MG63 (cell line): Measurements from ENCODE around the gene NXNL1. TPM values are rescaled to one million over a fixed set of nuclear protein-coding genes. Genes with fewer than 3 reads are reported as not detected.

ENCODE experiments used
- DNase-seq: peaks from one replicate; pipeline ENCODE4 v3.0.0-alpha.2; 2020
- H3K27me3 ChIP-seq: fragments of 250-450 bp; sonication (Bioruptor Pico); 2 replicates; pipeline ENCODE4 v1.5.1; 2020; ENCODE audit warnings: mild to moderate bottlenecking, moderate library complexity
- H3K36me3 ChIP-seq: fragments of 250-450 bp; sonication (Bioruptor Pico); 2 replicates; pipeline ENCODE4 v1.5.1; 2020; ENCODE audit warnings: mild to moderate bottlenecking, moderate library complexity
- H3K4me3 ChIP-seq: fragments of 250-450 bp; sonication (Bioruptor Pico); 2 replicates; pipeline ENCODE4 v1.5.1; 2020; ENCODE audit warnings: mild to moderate bottlenecking, moderate library complexity
- H3K9me3 ChIP-seq: fragments of 250-450 bp; sonication (Bioruptor Pico); 2 replicates; pipeline ENCODE4 v1.5.1; 2020; ENCODE audit warnings: mild to moderate bottlenecking, moderate library complexity
- total RNA-seq: library from RNA; depleted of rRNA; stranded (reverse); fragments of >200 nt; shearing (Covaris generic); gene quantifications from 2 replicates; pipeline ENCODE4 v1.2.3, GENCODE V29; 2014; ENCODE audit warnings: low replicate concordance; rRNA removed

The NXNL1 gene
- total RNA-seq, 1 experiment from 2014 or later: not detected

DNA sequence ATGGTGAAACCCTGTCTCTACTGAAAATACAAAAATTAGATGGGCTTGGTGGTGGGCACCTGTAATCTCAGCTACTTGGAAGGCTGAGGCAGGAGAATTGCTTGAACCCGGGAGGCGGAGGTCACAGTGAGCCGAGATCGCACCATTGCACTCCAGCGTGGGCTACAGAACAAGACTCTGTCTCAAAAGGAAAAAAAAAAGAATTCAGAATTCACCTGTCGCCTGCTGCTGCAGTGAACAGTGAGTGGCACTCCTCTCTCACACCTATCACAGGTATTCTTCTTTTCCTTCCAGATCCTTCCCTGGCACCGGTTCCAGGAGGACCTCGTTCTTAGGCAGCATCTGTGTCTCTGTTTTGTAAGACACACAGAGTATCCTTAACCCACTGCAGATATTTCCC, 46.6 kb downstream of the NXNL1 start:
- Histone ChIP-seq H3K9me3 (no peaks in the 10 kb centered on the region), H3K36me3 (peaks cover 20% of the 10 kb centered on the region), H3K4me3 (no peak overlapping the region), H3K27me3 (no peaks in the 10 kb centered on the region)
- DNase-seq: no peak

DNA sequence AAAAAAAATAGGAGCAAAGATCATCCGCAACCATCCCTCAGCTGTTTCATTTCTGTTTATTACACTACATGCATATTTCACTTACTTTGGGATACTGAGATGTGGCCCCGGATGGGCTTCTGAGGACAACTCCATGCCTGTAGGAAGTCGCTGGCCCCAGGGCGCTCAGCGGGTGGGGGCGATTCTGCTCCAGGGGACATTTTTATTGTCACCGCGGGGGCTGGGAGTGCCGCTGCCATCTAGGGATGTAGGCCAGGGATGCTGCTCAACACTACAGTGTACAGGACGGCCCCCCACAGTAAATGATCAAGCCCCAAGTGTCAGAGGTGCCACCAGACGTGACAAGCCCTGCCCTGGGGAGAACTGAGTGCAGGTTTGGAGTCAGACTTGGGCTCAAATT, 48.9 kb downstream of the NXNL1 start:
- Histone ChIP-seq H3K27me3 (no peaks in the 10 kb centered on the region), H3K9me3 (no peaks in the 10 kb centered on the region), H3K36me3 (peaks cover 20% of the 10 kb centered on the region), H3K4me3 (no peak overlapping the region)
- DNase-seq: no peak

DNA sequence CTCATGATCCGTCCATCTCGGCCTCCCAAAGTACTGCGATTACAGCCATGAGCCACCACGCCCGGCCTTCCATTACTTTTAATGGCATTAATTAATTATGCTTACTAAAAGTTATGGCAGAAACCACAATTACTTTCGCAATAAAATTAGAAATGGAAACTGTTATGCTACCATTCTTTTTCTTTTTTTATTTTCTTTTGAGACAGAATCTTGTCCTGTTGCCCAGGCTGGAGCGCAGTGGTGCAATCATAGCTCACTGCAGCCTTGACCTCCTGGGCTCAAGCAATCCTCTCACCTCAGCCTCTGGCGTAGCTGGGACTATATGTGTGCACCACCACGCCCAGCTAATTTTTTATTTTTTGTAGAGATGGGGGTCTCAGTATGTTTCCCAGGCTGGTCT, 50.7 kb downstream of the NXNL1 start:
- no peak overlapping the region for H3K4me3 ChIP-seq
- no peaks in the 10 kb centered on the region for H3K27me3 ChIP-seq
- H3K36me3 ChIP-seq: peaks cover 20% of the 10 kb centered on the region
- no peaks in the 10 kb centered on the region for H3K9me3 ChIP-seq
- no peak for DNase-seq

DNA sequence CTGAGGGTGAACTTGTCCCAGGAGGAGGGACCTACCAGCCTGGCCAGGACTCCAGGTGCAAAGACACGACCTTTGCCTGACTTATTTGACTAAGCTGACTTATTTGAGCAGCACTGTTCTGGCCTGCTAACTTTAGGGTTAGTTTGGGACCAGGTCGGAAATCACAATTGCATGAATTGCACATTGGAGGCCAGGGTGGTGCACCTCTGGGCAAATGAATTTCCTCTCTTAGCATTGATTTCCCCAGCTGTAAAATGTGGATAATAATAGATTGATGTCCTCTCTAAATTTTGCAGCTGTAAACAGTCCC, 53.9 kb downstream of the NXNL1 start:
- no peak for DNase-seq
- peak overlapping the region; percentile 66 for H3K4me3 ChIP-seq
- H3K36me3 ChIP-seq: peaks cover 28% of the 10 kb centered on the region
- no peaks in the 10 kb centered on the region for H3K9me3 ChIP-seq
- H3K27me3 ChIP-seq: no peaks in the 10 kb centered on the region

DNA sequence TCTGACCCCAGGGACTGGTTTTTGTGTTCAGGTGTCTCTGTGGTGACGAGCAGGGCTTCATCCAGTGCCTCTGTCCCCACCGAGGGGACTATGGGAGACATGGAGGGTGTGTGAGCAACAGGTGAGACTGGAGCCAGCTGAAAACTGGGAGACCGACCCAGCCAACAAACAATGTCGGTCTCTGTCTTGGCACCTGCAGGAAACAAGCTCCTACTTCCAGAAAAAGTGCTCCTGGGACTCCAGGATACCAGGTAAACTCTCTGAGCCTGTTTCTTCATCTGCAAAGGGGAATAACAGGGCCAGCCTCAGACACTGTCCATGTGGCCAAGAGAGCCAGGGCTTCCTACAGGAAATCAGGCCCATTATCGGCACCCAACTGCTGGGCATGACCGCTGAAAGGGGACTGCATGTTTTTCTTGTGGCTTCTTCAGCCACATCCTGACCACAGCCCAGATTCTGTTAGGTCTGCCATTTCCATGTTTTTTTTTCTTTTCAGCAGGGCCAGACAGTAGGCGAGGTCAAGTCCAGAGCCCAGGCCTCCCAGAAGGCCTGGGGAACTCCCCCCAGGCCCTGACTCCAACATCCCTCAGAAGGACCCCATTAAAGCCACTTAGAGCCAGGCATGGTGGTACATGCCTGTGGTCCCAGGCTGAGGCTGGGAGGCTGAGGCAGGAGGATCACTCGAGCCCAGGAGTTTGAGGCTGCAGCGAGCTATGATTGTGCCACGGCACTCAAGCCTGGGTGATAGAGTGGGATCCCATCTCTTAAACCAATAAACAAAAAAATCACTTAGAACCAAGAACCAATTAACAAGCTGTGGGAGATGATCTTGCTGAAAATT, 54.5 kb downstream of the NXNL1 start:
- Histone ChIP-seq H3K27me3 (no peaks in the 10 kb centered on the region), H3K36me3 (peaks cover 30% of the 10 kb centered on the region), H3K4me3 (peak overlapping the region; percentile 66), H3K9me3 (no peaks in the 10 kb centered on the region)
- peak; percentile 38 for DNase-seq

Other genes with a start within 250 kb of the NXNL1 start
- 63.4 and 77.0 TPM in 2 replicates for gene USE1, start 245.6 kb downstream of the NXNL1 start, total RNA-seq
- 2.8 and 7.8 TPM in 2 replicates for gene OCEL1, start 234.7 kb downstream of the NXNL1 start, total RNA-seq
- gene NR2F6, start 215.0 kb downstream of the NXNL1 start, total RNA-seq: 87.8 and 95.5 TPM in 2 replicates
- gene USHBP1, start 196.2 kb downstream of the NXNL1 start, total RNA-seq: not detected in 2 replicates
- 112 and 258 TPM in 2 replicates for gene BABAM1, start 193.5 kb downstream of the NXNL1 start, total RNA-seq
- 0.10 and 0.46 TPM in 2 replicates for gene ANKLE1, start 179.0 kb downstream of the NXNL1 start, total RNA-seq
- gene ABHD8, start 157.5 kb downstream of the NXNL1 start, total RNA-seq: 1.3 TPM in 1 of 2 replicates, not detected in the other
- 17.2 and 26.2 TPM in 2 replicates for gene MRPL34, start 155.1 kb downstream of the NXNL1 start, total RNA-seq
- gene DDA1, start 151.4 kb downstream of the NXNL1 start, total RNA-seq: 9.1 and 11.6 TPM in 2 replicates
- 1.4 and 3.6 TPM in 2 replicates for gene ANO8, start 126.1 kb downstream of the NXNL1 start, total RNA-seq
- 23.2 and 25.7 TPM in 2 replicates for gene GTPBP3, start 123.4 kb downstream of the NXNL1 start, total RNA-seq
- gene PLVAP, start 83.6 kb downstream of the NXNL1 start, total RNA-seq: not detected in 2 replicates
- not detected in 2 replicates for gene CCDC194, start 66.7 kb downstream of the NXNL1 start, total RNA-seq
- gene BST2, start 55.3 kb downstream of the NXNL1 start, total RNA-seq: 128 and 138 TPM in 2 replicates
- 28.8 and 78.4 TPM in 2 replicates for gene MVB12A, start 40.9 kb downstream of the NXNL1 start, total RNA-seq
- gene TMEM221, start 12.3 kb downstream of the NXNL1 start, total RNA-seq: not detected in 2 replicates
- gene SLC27A1, start 9.6 kb upstream of the NXNL1 start, total RNA-seq: 6.3 and 6.5 TPM in 2 replicates
- gene PGLS, start 50.7 kb upstream of the NXNL1 start, total RNA-seq: 87.7 and 149 TPM in 2 replicates
- gene COLGALT1, start 94.7 kb upstream of the NXNL1 start, total RNA-seq: 146 and 155 TPM in 2 replicates
- gene UNC13A, start 227.4 kb upstream of the NXNL1 start, total RNA-seq: 0.10 TPM in 1 of 2 replicates, not detected in the other